Measurements from ENCODE around the gene FHDC1.

FHDC1 gene

GRCh38 chr4:152979731-152980330 lies 43.7 kb downstream of the FHDC1 start:
- no peak overlapping the region for H3K4me3 ChIP-seq (ENCODE audit: low read depth, low read length)
- TF ChIP-seq CTCF (IDR thresholded peaks at IDR 0.05; ENCODE audit: insufficient read depth, low read depth, low read length, missing control alignments) = no peak
- DNase-seq (ENCODE audit: low read depth) = no peak

- no peak overlapping the region for H3K4me3 ChIP-seq (ENCODE audit: low read depth, low read length)
- TF ChIP-seq CTCF (IDR thresholded peaks at IDR 0.05; ENCODE audit: insufficient read depth, low read depth, low read length, missing control alignments) = no peak
- DNase-seq (ENCODE audit: low read depth) = no peak
Observed at GRCh38 chr4:152981278-152981677, 45.2 kb downstream of the FHDC1 start.

GRCh38 chr4:152981842-152982241 lies 45.7 kb downstream of the FHDC1 start:
- no peak for DNase-seq (ENCODE audit: low read depth)
- TF ChIP-seq CTCF (IDR thresholded peaks at IDR 0.05; ENCODE audit: insufficient read depth, low read depth, low read length, missing control alignments) = no peak
- no peak overlapping the region for H3K4me3 ChIP-seq (ENCODE audit: low read depth, low read length)

GRCh38 chr4:152983221-152983620 lies 47.1 kb downstream of the FHDC1 start:
- no peak for TF ChIP-seq CTCF (IDR thresholded peaks at IDR 0.05; ENCODE audit: insufficient read depth, low read depth, low read length, missing control alignments)
- H3K4me3 ChIP-seq (ENCODE audit: low read depth, low read length) = no peak overlapping the region
- DNase-seq (ENCODE audit: low read depth) = no peak

GRCh38 chr4:152983774-152984411 lies 47.8 kb downstream of the FHDC1 start:
- DNase-seq (ENCODE audit: low read depth) = no peak
- no peak for TF ChIP-seq CTCF (IDR thresholded peaks at IDR 0.05; ENCODE audit: insufficient read depth, low read depth, low read length, missing control alignments)

GRCh38 chr4:152988721-152989553 lies 52.8 kb downstream of the FHDC1 start:
- TF ChIP-seq CTCF (IDR thresholded peaks at IDR 0.05; ENCODE audit: insufficient read depth, low read depth, low read length, missing control alignments) = no peak
- no peak for DNase-seq (ENCODE audit: low read depth)
- H3K4me3 ChIP-seq (ENCODE audit: low read depth, low read length) = no peak overlapping the region

More at GRCh38 chr4:152983774-152984411, 47.8 kb downstream of the FHDC1 start:
- no peak overlapping the region for H3K4me3 ChIP-seq (ENCODE audit: low read depth, low read length)
